RWPE2 (cell line): ENCODE measurements around the gene SPDL1.

Source experiments
- ATAC-seq: fragments of 200-7000 bp; cut with Tn5 transposase; 3 replicates; pipeline ENCODE4 v1.9.1; 2021; ENCODE audit warnings: low read depth
- DNase-seq: peaks from one replicate; pipeline ENCODE4 v3.0.0-alpha.2; 2020; ENCODE audit warnings: low spot score
- H3K27ac ChIP-seq: fragments of 450-650 bp; 2 replicates; pipeline ENCODE4 v1.5.1; 2017; ENCODE audit warnings: mild to moderate bottlenecking; ENCODE audit not compliant: poor library complexity, severe bottlenecking
- H3K27me3 ChIP-seq: fragments of 250-450 bp; sonication (Bioruptor Pico); 2 replicates; pipeline ENCODE4 v1.5.1; 2021; ENCODE audit warnings: mild to moderate bottlenecking, moderate library complexity; ENCODE audit not compliant: insufficient read depth, poor library complexity, severe bottlenecking
- H3K36me3 ChIP-seq: fragments of 250-450 bp; sonication (Bioruptor Pico); 2 replicates; pipeline ENCODE4 v1.5.1; 2020; ENCODE audit warnings: low read depth, mild to moderate bottlenecking, moderate library complexity
- H3K4me1 ChIP-seq: fragments of 250-450 bp; sonication (Bioruptor Pico); 2 replicates; pipeline ENCODE4 v1.5.1; 2021; ENCODE audit warnings: mild to moderate bottlenecking, moderate library complexity; ENCODE audit not compliant: insufficient read depth, poor library complexity, severe bottlenecking
- H3K4me3 ChIP-seq: fragments of 250-450 bp; sonication (Bioruptor Pico); 2 replicates; pipeline ENCODE4 v1.5.1; 2021; ENCODE audit warnings: mild to moderate bottlenecking, moderate library complexity; ENCODE audit not compliant: severe bottlenecking
- H3K9me3 ChIP-seq: fragments of 250-450 bp; sonication (Bioruptor Pico); 2 replicates; pipeline ENCODE4 v1.5.1; 2021; ENCODE audit warnings: mild to moderate bottlenecking, moderate library complexity; ENCODE audit not compliant: severe bottlenecking
- CTCF ChIP-seq: fragments of 450-650 bp; IDR thresholded peaks from one replicate; pipeline ENCODE4 v1.5.1; 2017; ENCODE audit warnings: mild to moderate bottlenecking, moderate library complexity; ENCODE audit not compliant: poor library complexity, severe bottlenecking

Gene SPDL1

GRCh38 chr5:169577951-169578350, 5.6 kb upstream of the SPDL1 start:
- Histone ChIP-seq H3K27ac (no peak overlapping the region), H3K36me3 (no peaks in the 10 kb centered on the region), H3K4me1 (peaks cover 18% of the 10 kb centered on the region), H3K27me3 (no peaks in the 10 kb centered on the region), H3K4me3 (no peak overlapping the region), H3K9me3 (no peaks in the 10 kb centered on the region)
- peak; percentile 95 for TF ChIP-seq CTCF
- DNase-seq (no peak), ATAC-seq (peak; percentile 24; the same call in 1 of the 3 replicates)

DNA sequence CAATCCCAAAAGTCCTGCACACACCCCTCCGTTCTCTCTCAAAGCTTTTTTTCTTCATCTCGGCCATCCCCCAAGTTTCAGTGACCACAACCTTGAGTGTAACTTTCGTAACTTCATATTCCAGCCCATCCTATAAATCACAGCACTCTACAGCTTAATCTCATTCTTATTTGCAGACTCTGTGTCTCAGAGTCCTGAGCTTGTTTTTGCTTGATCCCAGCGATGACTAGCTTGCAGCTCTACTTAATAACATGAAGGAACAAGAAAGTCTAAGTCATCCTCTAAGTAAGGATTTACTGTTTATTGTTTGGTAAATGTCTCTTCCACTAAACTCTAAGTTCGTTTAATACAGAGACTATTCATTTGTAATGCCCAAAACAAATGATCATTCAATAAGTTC, 2.6 kb upstream of the SPDL1 start:
- no peak for ATAC-seq
- no peak overlapping the region for H3K4me3 ChIP-seq
- H3K27me3 ChIP-seq, result no peaks in the 10 kb centered on the region
- DNase-seq, result no peak
- no peak for TF ChIP-seq CTCF
- peak overlapping the region; percentile 29 for H3K27ac ChIP-seq
- no peaks in the 10 kb centered on the region for H3K9me3 ChIP-seq
- H3K36me3 ChIP-seq, result peaks cover 8% of the 10 kb centered on the region; the same call in 1 of the 2 replicates
- peaks cover 19% of the 10 kb centered on the region for H3K4me1 ChIP-seq

- H3K4me1 ChIP-seq, result peaks cover 15% of the 10 kb centered on the region
- peaks cover 13% of the 10 kb centered on the region; the same call in 1 of the 2 replicates for H3K36me3 ChIP-seq
- no peaks in the 10 kb centered on the region for H3K9me3 ChIP-seq
- TF ChIP-seq CTCF, result peak; percentile 97
- H3K27me3 ChIP-seq, result no peaks in the 10 kb centered on the region
- H3K4me3 ChIP-seq, result no peak overlapping the region
- peak overlapping the region; percentile 29 for H3K27ac ChIP-seq
- ATAC-seq, result peak; percentile 47
- DNase-seq, result no peak
These were observed 1.9 kb upstream of the SPDL1 start for GRCh38 chr5:169581580-169582227.

GRCh38 chr5:169583101-169583423, 511 bp upstream of the SPDL1 start:
- Histone ChIP-seq H3K4me1 (peaks cover 19% of the 10 kb centered on the region), H3K36me3 (peaks cover 25% of the 10 kb centered on the region), H3K27ac (peak overlapping the region; percentile 60), H3K4me3 (peak overlapping the region; percentile 88), H3K27me3 (no peaks in the 10 kb centered on the region), H3K9me3 (no peaks in the 10 kb centered on the region)
- DNase-seq (no peak), ATAC-seq (no peak; the same call in 1 of the 3 replicates)
- TF ChIP-seq CTCF, result no peak

- Histone ChIP-seq H3K27ac (peak overlapping the region; percentile 60), H3K4me3 (peak overlapping the region; percentile 88), H3K4me1 (peaks cover 21% of the 10 kb centered on the region), H3K27me3 (no peaks in the 10 kb centered on the region), H3K9me3 (no peaks in the 10 kb centered on the region), H3K36me3 (peaks cover 45% of the 10 kb centered on the region)
- TF ChIP-seq CTCF, result peak; percentile 8
- ATAC-seq (no peak), DNase-seq (no peak)
These were observed 1.5 kb downstream of the SPDL1 start for GRCh38 chr5:169584998-169585451.
